ENCODE data around the gene ARHGEF9. TPM values are rescaled to one million over a fixed set of nuclear protein-coding genes. Genes with fewer than 3 reads are reported as not detected.

The ARHGEF9 gene
- total and polyA plus RNA-seq, 2 of the 8 experiments (the other 6 are each of a cell fraction or from before 2014, with no cell fraction given) = 28.7 to 31.8 TPM

DNA sequence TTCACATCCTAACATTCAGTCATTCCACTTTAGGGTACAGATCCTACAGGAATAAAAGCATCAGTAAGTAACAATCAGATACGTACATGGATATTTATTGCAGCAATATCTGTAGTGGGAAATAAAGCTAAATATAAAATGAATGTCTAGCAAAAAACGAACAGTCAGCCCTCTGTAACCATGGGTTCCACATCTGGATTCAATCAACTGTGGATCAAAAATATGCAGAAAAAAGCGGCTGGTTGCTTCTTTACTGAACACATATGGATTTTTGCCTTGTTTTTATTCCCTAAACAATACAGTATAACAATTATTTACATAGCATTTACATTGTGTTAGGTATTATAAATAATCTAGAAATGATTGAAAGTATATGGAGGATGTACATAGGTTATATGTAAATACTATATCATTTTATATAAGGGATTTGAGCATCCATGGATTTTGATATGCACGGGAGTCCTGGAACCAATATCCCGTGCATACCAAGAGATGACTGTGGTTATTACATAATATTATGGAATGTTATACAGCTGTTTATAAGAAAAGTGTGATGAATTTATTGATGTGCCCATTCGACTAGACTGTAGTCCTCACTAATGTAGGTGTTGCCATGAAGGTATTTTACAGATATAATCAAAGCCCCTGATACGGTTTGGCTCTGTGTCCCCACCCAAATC, 132.8 kb downstream of the ARHGEF9 start:
- Histone ChIP-seq H3K4me2 (ENCODE audit: insufficient read depth in 1 of 2, low read depth in 2 of 2, low read length in 2 of 2) (no peak overlapping the region), H2AFZ (ENCODE audit: low read length) (no peak overlapping the region), H3K23ac (ENCODE audit: insufficient read length) (no peak overlapping the region), H4K5ac (ENCODE audit: insufficient read length, low read depth, low read length) (no peak overlapping the region), H2BK15ac (ENCODE audit: low read length) (no peak overlapping the region), H3K18ac (ENCODE audit: extremely low read depth, low read length) (no peak overlapping the region), H4K8ac (ENCODE audit: extremely low read depth, insufficient read depth, low read length) (no peak overlapping the region), H2BK5ac (ENCODE audit: low read depth, low read length) (no peak overlapping the region), H3K9me3 (ENCODE audit: insufficient read depth in 2 of 2, low read depth in 1 of 2, low read length in 1 of 2) (no peaks in the 10 kb centered on the region), H2BK120ac (replicated peaks; ENCODE audit: low read depth, low read length) (no peak overlapping the region), H3K27ac (ENCODE audit: low read depth, low read length) (no peak overlapping the region), H3K9ac (replicated peaks in 1 of 4; ENCODE audit: extremely low read depth in 1 of 4, low read depth in 3 of 4, low read length in 3 of 4) (no peak overlapping the region), H2BK20ac (ENCODE audit: low read length) (no peak overlapping the region), H3K4me3 (ENCODE audit: extremely low read depth in 1 of 4, insufficient read depth in 2 of 4, low read depth in 3 of 4, low read length in 4 of 4) (no peak overlapping the region), H4K91ac (replicated peaks; ENCODE audit: insufficient read length, low read length) (no peak overlapping the region), H3K79me1 (ENCODE audit: low read depth, low read length) (no peaks in the 10 kb centered on the region), H3K36me3 (ENCODE audit: control insufficient read depth in 2 of 4, insufficient read depth in 4 of 4, low read length in 3 of 4) (peaks cover 0 to 17% (median 6%) of the 10 kb centered on the region in 4 experiments; a peak in 3 of 8 replicates), H3K79me2 (ENCODE audit: control insufficient read depth in 1 of 2, insufficient read depth in 2 of 2, low read length in 2 of 2) (no peaks in the 10 kb centered on the region), H3K56ac (replicated peaks; ENCODE audit: insufficient read length, low read depth, low read length) (no peak overlapping the region), H2AK5ac (ENCODE audit: low read depth, low read length) (no peak overlapping the region), H3K27me3 (replicated peaks in 1 of 4; ENCODE audit: control insufficient read depth in 3 of 4, extremely low read depth in 1 of 4, insufficient read depth in 3 of 4, low read length in 3 of 4) (no peaks in the 10 kb centered on the region), H3K4ac (replicated peaks; ENCODE audit: insufficient read length, low read depth, low read length) (no peak overlapping the region), H2BK12ac (ENCODE audit: low read depth, low read length) (no peak overlapping the region), H4K20me1 (replicated peaks in 1 of 2; ENCODE audit: control insufficient read depth in 1 of 2, insufficient read depth in 2 of 2, low read length in 2 of 2) (no peaks in the 10 kb centered on the region), H3K14ac (ENCODE audit: insufficient read length) (no peak overlapping the region), H3K4me1 (replicated peaks in 1 of 4; ENCODE audit: control insufficient read depth in 3 of 4, insufficient read depth in 4 of 4, low read length in 3 of 4) (no peaks in the 10 kb centered on the region), H3K23me2 (ENCODE audit: low read depth, low read length) (no peaks in the 10 kb centered on the region)
- WGBS, 2 experiments (ENCODE audit: extremely low coverage in 1 of 2, insufficient coverage in 1 of 2, insufficient read length in 1 of 2, insufficient replicate concordance in 2 of 2, low coverage in 1 of 2, low lambda C conversion rate in 2 of 2, missing lambda C conversion rate in 1 of 2) = 81% methylated on average over 7 of the region's 7 CpGs; no CpG with 5 or more reads in 1 of the 2 experiments
- POLR2A ChIA-PET (ENCODE audit: partially characterized antibody) = no interaction called here
- DNase-seq (ENCODE audit: low read depth in 1 of 2, low spot score in 2 of 2) (no peak), FAIRE-seq (no peak)
- CTCF ChIA-PET (ENCODE audit: partially characterized antibody) = no interaction called here
- TF ChIP-seq JUN (IDR thresholded peaks at IDR 0.05; ENCODE audit: low read depth, low read length) (no peak), PHF8 (conservative IDR thresholded peaks at IDR 0.05; ENCODE audit: low read depth, low read length) (no peak), NANOG (IDR thresholded peaks at IDR 0.05; ENCODE audit: insufficient read depth, low read depth, low read length, poor library complexity, severe bottlenecking) (no peak), USF2 (IDR thresholded peaks at IDR 0.05; ENCODE audit: low read length) (no peak), RBBP5 (IDR thresholded peaks at IDR 0.05; ENCODE audit: borderline replicate concordance, low read depth, low read length) (no peak), ZNF274 (IDR thresholded peaks at IDR 0.05; ENCODE audit: borderline replicate concordance, extremely low read depth, low read length) (no peak), TCF12 (IDR thresholded peaks at IDR 0.05; ENCODE audit: low read depth, low read length) (no peak), EP300 (IDR thresholded peaks at IDR 0.05; ENCODE audit: borderline replicate concordance in 1 of 2, low read depth in 2 of 2, low read length in 2 of 2) (no peak), POU5F1 (IDR thresholded peaks at IDR 0.05; ENCODE audit: low read depth, low read length) (no peak), RXRA (IDR thresholded peaks at IDR 0.05; ENCODE audit: insufficient read depth, low read depth, low read length) (no peak), EGR1 (IDR thresholded peaks at IDR 0.05; ENCODE audit: borderline replicate concordance, low read depth, low read length) (no peak), TBP (IDR thresholded peaks at IDR 0.05; ENCODE audit: low read depth, low read length) (no peak)
